CD4-positive, alpha-beta T cell treated with Interleukin-2 at 100 ng/mL for 4 hours (primary cell): ENCODE results near the gene WNT4.

Source experiments
- DNase-seq: peaks from one replicate; pipeline ENCODE4 v3.0.0-alpha.2; 2020; ENCODE audit warnings: low spot score

The WNT4 gene

GRCh38 chr1:22143065-22144033 lies at the start of gene WNT4:
TSS of gene WNT4 (minus strand) at chr1:22143097. CDS start at chr1:22142922, 175 bp downstream.
- no peak for DNase-seq

DNA sequence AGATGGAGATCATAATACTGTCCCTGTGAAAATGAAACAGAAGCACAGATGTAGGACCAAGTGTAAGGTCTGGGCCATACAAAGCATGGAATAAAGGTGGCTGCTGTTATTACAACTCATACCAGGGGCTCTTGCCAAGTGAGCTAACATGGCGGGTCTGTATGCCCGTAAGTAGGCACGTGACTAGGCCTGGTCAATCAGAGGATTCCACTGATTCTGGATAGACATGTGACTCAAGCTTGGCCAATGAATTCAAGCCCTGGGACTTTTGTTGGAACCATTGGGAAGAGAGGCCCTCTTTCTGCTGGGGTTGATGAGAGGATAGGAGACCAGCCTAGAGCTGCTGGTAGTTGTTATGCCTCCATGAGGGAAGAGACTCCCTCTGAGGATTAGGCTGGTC lies 47.8 kb upstream of the WNT4 start:
- DNase-seq, result no peak

DNA sequence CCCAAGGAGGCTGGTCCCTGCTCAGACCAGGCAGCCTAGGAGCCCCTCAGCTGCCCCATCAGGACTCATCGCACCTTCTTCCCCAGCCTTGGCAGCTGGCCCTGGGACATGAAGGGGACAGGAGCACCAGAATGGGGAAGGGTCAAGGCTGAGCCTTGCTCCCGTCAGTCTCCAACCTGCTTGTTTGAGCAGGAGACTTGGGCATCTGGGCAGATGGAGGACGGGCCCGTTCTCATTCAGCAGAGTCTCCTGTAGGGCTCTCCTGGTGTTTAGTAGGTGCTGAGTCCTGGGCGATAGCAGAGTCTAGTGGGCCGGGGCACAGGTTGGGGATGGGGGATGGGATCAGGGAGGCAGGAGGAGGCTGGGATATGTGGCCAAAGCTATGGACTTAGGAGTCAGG lies 47.4 kb upstream of the WNT4 start:
- no peak for DNase-seq

GRCh38 chr1:22189619-22190018 lies 46.7 kb upstream of the WNT4 start:
- DNase-seq, result no peak

DNA sequence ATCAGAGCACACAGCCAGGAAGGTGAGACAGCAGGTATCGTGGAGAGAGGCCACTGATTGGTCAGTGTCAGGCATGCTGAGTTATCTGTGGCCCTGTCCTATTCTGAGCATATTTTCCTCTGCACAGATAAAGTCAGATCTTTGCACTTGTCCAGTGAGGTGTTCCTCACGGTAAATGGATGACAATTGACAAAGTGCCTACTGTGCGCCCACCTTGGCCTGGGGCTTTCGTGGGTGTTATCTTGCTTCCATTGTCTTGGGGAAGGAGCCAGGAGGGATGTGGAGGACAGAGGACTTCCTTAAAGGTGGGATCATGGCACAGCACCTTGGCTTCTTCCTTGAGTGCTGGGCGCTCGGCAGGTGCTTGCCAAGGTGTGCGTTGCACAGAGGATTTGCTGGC lies 46.0 kb upstream of the WNT4 start:
- DNase-seq, result no peak

DNA sequence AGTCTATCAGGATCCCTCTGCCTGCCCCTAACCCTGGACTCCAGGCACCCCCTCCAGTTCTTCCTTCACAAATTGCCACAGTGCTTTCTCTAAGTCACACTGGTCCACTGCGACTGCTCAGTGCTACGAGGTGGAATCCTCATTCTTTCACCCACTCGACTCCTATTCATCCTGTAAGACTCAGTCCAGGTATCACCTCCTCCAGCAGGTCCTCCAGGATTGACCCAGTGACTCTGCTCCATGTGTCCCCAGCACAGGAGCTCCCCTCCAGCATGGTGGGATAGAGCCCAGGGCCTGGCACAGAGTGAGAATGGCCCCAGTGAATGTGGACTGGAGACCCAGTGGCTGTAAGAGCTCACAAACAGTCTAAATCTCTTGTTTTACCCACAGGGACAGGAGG lies 45.5 kb upstream of the WNT4 start:
- DNase-seq, result no peak

- DNase-seq, result no peak
These were observed 43.4 kb upstream of the WNT4 start for GRCh38 chr1:22186311-22186710.

DNA sequence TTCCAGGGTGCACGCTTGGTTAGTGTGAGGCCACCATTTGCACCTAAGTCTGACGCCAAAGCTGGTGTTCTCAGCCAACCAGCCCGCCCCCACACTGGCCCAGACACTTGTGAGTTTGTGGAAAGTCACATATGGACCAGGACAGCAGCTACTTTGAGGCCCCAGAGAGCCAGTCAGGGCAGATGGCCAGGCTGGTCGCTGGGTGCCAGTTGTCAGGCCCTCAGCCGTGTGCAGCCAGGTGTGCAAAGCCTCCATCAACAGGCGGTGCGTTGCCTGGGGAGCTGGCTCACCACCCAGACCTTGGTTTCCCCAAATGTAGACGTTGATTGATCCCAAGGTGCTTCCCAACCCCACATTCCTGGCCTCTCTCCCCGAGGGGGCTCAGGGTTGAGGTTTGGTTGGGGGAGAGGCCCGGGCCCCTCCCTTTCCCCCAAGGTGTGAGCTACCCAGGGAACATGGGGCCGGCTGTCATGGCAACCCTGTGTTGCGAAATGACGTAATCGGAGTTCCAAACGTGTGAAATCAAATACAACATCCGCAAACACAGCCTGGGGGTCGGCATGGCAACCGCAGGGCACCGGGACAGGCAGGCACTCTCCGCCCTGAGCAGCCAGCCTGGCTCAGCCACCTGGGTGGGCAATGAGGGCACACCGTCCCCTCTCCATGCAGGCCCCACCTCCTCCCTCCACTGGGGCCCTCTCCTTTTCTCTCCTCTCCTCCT lies 42.2 kb upstream of the WNT4 start:
- DNase-seq, result no peak

DNA sequence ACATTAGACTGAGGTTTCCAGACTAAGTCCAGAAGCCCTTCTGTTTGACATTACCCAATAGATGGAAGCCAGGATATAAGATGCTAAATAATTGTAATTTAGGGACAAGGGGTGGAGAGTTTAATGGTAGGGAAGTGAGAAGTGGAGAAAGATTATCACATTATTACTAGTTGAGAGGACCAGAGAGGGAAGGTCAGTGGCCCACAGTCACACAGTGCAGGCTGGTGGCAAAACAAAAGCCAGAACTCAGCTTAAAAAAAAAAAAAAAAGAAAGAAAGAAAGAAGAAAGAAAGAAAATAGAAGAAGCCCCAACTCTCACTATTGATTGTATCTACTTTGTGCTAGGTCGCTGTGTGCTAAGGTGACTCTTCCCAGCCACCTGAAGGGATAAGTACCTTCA lies 41.6 kb upstream of the WNT4 start:
- no peak for DNase-seq

DNA sequence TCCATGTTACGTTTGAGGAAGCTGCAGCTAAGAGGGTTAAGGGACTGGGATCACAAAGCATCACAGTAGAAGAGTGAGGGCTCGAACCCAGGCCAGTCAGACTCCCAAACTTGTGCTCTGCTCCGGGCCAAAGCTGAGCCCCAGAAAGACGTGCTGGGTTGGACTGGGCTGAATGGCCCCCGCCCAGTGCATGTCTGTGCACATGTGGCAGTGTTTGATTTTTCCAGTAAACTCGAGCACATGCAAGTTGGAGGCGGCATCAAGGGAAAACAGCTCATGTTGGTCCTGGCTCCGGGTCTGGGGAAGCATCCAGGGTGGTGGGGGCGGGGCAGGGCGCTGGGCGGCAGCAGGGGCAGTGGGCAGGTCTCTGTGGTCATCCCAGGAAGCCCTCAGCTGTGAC lies 39.8 kb upstream of the WNT4 start:
- DNase-seq, result no peak

DNA sequence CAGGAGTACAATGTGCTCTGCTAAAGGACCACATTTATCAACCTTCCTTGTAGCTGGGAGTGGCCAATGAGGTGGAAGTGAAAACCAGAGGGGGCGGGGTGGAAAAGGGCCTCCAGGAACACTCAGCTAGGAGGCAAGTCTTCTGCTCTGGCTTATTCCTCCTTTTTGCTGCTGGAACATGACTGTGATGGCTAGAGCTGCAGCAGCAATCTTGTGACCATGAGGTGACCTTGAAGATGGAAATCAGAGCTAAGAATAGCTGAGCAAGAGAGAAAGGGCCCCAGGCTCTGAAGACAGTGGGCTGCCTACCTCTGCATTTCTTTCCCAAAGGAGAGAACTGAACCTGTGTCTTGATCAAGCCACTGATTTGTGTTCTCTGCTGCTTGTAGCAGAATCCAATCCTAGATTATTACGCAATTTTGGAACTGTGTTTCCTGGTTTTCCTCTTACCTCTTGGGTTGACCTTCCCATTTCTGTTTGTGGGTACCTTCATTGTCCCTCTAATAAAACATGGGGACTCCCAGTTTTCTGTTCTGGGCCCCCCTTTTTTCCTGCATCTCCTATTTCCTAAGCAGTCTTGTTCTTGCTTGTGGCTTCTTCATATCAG lies 36.4 kb upstream of the WNT4 start:
- no peak for DNase-seq

DNA sequence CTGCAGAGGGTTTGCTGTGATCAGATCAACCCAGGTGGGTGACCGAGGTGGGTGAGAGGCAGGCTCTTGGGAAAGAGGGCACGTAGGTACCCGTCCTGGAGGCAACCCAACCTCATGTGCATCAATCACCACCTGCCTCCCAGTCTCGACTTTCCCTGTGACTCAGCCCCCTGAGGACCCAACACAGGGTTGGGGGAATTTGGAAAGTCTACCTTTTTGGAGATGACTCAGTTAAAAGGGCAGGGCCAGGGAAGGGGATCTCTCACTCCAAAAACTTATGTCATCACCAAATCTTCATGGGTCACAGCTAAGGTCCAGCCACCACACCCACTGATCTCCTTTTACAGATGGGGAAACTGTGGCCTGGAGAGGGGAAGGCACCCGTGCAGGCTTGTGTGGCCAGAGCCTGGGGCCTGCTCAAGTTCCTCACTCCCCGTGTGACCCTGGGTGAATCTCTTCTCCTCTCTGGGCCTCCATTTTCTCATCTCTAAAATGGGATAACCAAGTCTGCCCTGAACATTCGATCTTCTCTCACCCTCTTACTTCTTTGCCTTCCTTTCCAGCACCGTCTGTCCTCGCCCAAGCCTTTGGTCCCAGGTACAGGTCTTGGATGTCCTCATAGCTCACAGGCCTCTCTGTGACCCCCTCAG lies 34.6 kb upstream of the WNT4 start:
- DNase-seq, result no peak

DNA sequence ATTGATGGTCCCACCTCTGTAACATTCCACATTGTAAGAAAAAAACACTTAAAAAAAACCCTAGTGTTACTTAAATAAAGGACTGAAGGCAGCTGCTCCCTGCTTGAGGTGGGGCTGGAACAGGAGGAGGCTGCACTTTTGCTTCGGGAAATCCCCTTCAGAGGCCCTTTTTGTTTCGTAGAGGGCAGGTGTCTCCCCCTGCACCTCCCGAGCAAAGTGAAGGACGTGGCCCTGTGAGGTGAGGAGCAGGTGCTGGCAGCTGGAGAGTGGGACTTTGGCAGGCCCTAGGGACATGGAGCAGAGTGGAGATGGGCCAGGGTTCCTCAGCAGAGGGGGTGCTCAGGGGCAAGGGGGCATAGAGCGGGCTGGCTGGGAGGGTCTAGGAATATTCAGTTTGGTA lies 33.4 kb upstream of the WNT4 start:
- DNase-seq, result no peak

DNA sequence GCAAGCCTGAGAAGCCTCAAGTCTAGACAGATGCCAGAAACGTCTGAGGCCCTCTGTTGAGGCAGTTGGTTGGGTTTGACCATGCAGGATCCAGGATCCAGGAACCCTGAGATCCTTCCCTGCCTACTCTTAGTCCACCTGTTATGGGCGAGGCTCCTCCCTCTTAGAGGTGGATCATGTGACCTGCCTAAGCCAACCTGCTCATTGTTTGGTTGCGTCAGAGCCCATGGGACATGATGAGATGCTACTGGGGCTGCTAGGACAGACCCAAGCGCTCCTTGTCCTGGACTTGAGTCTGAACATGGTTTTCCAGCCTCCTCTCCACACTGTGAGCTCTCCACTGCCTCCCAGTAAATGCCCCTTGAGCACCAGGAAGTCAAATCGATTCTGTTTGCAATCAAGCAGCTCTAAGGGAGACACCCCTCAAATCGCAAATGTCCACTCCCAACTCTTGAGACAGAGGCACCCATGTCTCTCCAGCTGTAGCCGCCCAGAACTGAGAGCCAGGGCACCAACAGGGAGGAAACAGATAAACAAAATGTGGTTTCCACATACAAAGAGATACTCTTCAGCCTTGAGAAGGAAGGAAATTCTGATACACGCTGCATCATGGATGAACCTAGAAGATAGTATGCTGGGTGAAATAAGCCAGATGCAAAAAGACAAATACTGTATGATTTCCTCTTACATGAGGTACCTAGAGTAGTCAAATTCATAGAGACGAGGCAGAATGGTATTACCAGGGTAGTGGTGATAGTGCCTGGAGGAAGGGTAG lies 31.7 kb upstream of the WNT4 start:
- DNase-seq, result no peak

DNA sequence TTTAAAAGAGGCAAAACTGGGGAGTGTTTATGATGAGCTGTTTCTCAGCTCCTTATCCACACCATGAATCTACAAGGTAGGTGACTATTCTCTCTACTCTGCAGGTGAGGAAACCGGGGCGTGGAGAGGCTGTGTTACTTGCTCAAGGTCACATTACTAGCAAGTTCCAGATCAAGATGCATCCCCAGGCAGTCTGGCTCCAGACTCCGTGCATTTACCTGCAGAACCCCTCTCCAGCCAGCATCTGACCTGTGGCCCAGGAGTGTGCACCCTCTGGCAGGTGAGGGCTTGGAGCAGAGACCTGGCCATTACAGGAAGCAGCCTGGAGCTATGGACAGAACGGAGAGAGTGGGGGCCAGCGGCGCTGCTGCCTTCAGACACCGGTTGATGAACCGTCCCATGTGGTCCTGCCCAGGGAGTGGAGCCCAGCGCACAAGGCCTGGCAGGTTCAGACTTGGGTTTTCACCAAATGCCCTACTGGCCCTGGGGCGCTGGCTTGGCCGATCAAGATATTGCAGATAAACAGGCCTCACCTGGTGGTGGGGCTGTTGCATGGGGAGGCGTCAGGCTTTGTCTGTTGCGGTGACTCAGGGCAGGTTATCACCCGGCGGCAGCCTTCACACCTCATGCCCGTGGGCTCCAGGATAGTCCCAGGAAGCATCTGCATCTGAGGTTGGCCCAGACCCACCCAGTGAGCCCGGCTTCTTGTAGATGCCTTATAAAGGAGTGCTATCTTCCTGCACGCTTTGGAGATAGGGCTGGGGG lies 29.2 kb upstream of the WNT4 start:
- no peak for DNase-seq

GRCh38 chr1:22169816-22170215 lies 26.9 kb upstream of the WNT4 start:
- no peak for DNase-seq

DNA sequence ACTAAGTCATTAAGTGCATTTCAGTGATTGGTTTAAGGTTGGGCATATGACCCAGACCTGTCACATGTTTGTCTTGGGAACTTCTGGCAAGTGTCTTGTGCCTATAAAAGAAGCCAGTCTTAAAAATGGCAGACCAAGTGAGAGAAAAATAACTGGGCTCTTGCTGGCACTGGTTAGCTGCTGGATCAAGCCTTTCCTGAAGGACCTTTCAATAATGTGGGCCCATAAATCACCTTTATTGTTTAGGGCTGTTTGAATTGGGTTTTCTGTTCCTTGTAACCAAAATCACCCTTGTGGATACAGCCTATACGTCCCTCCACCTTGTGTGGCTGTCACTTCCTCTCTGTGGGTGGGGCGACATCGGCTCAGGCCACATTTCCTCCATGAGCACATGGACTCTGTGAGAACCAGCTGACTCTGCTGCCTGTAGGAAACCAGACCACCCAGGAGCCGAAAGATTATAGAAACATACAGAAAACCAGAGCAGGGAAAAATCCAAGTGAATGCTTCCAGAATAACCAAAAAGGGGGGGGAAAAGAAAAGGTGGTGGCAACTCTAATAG lies 25.6 kb upstream of the WNT4 start:
- DNase-seq, result no peak

- DNase-seq, result no peak
These were observed 23.5 kb upstream of the WNT4 start for GRCh38 chr1:22166439-22166838.

GRCh38 chr1:22164841-22165808 lies 22.2 kb upstream of the WNT4 start:
- no peak for DNase-seq
